Liver (tissue), 9 donors: ENCODE results near the gene NCK2. TPM values are rescaled to one million over a fixed set of nuclear protein-coding genes. Genes with fewer than 3 reads are reported as not detected.

Experiments
- DNase-seq: peaks from one replicate; pipeline ENCODE4 v3.0.0-alpha.2; 2017; ENCODE audit warnings: low spot score
- H3K27ac ChIP-seq, 2 donors: one replicate each; pipeline ENCODE4 v1.7.0; 2013; ENCODE audit warnings: inconsistent platforms in 2 of 2, low read length in 2 of 2, control low read depth in 1 of 2, low read depth in 1 of 2, mild to moderate bottlenecking in 1 of 2
- H3K27me3 ChIP-seq, 4 donors: one replicate each; pipeline versions ENCODE4 v1.6.1 to v1.7.0; 2013; ENCODE audit warnings: low read length in 3 of 4, inconsistent platforms in 1 of 4, mild to moderate bottlenecking in 1 of 4, moderate library complexity in 1 of 4; ENCODE audit not compliant: control insufficient read depth in 4 of 4, insufficient read depth in 4 of 4
- H3K36me3 ChIP-seq, 4 donors: one replicate each; pipeline versions ENCODE4 v1.6.1 to v1.7.0; 2013; ENCODE audit warnings: low read length in 3 of 4, mild to moderate bottlenecking in 3 of 4, low read depth in 1 of 4, moderate library complexity in 1 of 4; ENCODE audit not compliant: control insufficient read depth in 4 of 4, insufficient read depth in 3 of 4
- H3K4me1 ChIP-seq, 4 donors: one replicate each; pipeline versions ENCODE4 v1.6.1 to v1.7.0; 2013; ENCODE audit warnings: low read length in 3 of 4, mild to moderate bottlenecking in 3 of 4, moderate library complexity in 1 of 4; ENCODE audit not compliant: control insufficient read depth in 4 of 4, insufficient read depth in 4 of 4
- H3K4me3 ChIP-seq, 3 donors: one replicate each; pipeline versions ENCODE4 v1.6.1 to v1.7.0; 2013; ENCODE audit warnings: low read length in 3 of 3, control low read depth in 1 of 3, low read depth in 1 of 3, mild to moderate bottlenecking in 1 of 3
- H3K9ac ChIP-seq, 2 donors: one replicate each; pipeline ENCODE4 v1.7.0; 2013; ENCODE audit warnings: low read length in 2 of 2, mild to moderate bottlenecking in 2 of 2, moderate library complexity in 2 of 2, control low read depth in 1 of 2, low read depth in 1 of 2
- H3K9me3 ChIP-seq, 4 donors: one replicate each; pipeline versions ENCODE4 v1.6.1 to v1.7.0; 2013; ENCODE audit warnings: low read length in 3 of 4; ENCODE audit not compliant: control insufficient read depth in 4 of 4
- EGR1 ChIP-seq, 2 donors: IDR thresholded peaks; 2 replicates each; pipeline ENCODE4 v1.6.1; 2016 to 2018; ENCODE audit warnings: antibody characterized with exemption in 2 of 2, low read depth in 2 of 2
- FOXA1 ChIP-seq: IDR thresholded peaks from 2 replicates; pipeline ENCODE4 v1.6.1; 2016; ENCODE audit warnings: antibody characterized with exemption
- FOXA2 ChIP-seq: IDR thresholded peaks from 2 replicates; pipeline ENCODE4 v1.6.1; 2016; ENCODE audit warnings: antibody characterized with exemption
- GABPA ChIP-seq, 2 donors: IDR thresholded peaks in 1 of 2; conservative IDR thresholded peaks in 1 of 2; 2 replicates each; pipeline ENCODE4 v1.6.1; 2016; ENCODE audit warnings: antibody characterized with exemption in 2 of 2, mild to moderate bottlenecking in 1 of 2, moderate library complexity in 1 of 2
- HNF4A ChIP-seq, 2 donors: conservative IDR thresholded peaks; 2 replicates each; pipeline ENCODE4 v1.6.1; 2016; ENCODE audit warnings: antibody characterized with exemption in 2 of 2, mild to moderate bottlenecking in 2 of 2
- HNF4G ChIP-seq: IDR thresholded peaks from 2 replicates; pipeline ENCODE4 v1.6.1; 2016; ENCODE audit warnings: antibody characterized with exemption
- JUND ChIP-seq, 2 donors: IDR thresholded peaks; 2 replicates each; pipeline ENCODE4 v1.6.1; 2016; ENCODE audit warnings: antibody characterized with exemption in 2 of 2
- NR2F2 ChIP-seq: IDR thresholded peaks from 2 replicates; pipeline ENCODE4 v1.6.1; 2016; ENCODE audit warnings: antibody characterized with exemption
- RAD21 ChIP-seq, 2 donors: IDR thresholded peaks; 2 replicates each; pipeline ENCODE4 v1.6.1; 2016; ENCODE audit warnings: antibody characterized with exemption in 2 of 2, mild to moderate bottlenecking in 2 of 2
- RXRA ChIP-seq, 2 donors: IDR thresholded peaks; 2 replicates each; pipeline ENCODE4 v1.6.1; 2017 to 2018; ENCODE audit warnings: antibody characterized with exemption in 2 of 2, mild to moderate bottlenecking in 1 of 2
- SP1 ChIP-seq: IDR thresholded peaks from 2 replicates; pipeline ENCODE4 v1.6.1; 2018; ENCODE audit warnings: antibody characterized with exemption, mild to moderate bottlenecking
- TAF1 ChIP-seq: conservative IDR thresholded peaks from 2 replicates; pipeline ENCODE4 v1.6.1; 2016; ENCODE audit warnings: antibody characterized with exemption, mild to moderate bottlenecking
- YY1 ChIP-seq: IDR thresholded peaks from 2 replicates; pipeline ENCODE4 v1.6.1; 2016; ENCODE audit warnings: antibody characterized with exemption, mild to moderate bottlenecking
- whole genome bisulfite sequencing: extraction: QIAGEN DNeasy Blood & Tissue Kit; methylation state at CpG from one replicate; pipeline ENCODE4 v1.1.7; 2013; 5-methylcytosine and 5-hydroxymethylcytosine counted together
- polyA plus RNA-seq, 2 donors: library from polyadenylated mRNA; stranded (reverse) in 1 of 2; unstranded in 1 of 2; fragments of 200-250 nt in 1 of 2; fragments of >200 nt in 1 of 2; fragmentation: Nextera tagmentation in 1 of 2; extraction: Ambion mirVana in 1 of 2; gene quantifications; one replicate each; pipeline versions ENCODE4 v1.2.1 to v1.2.3, GENCODE V29; 2013 to 2015
- total RNA-seq, 2 donors: library from RNA; depleted of rRNA; stranded (reverse); fragments of >200 nt; gene quantifications; one replicate each; pipeline ENCODE4 v1.2.3, GENCODE V29; 2014
- TF ChIP-seq, protein P1 (sequence below): IDR thresholded peaks from 2 replicates; pipeline ENCODE4 v1.6.1; 2016; ENCODE audit warnings: antibody characterized with exemption
- TF ChIP-seq, protein P2 (sequence below): IDR thresholded peaks from 2 replicates; pipeline ENCODE4 v1.6.1; 2016; ENCODE audit warnings: antibody characterized with exemption
- TF ChIP-seq, protein P3 (sequence below): IDR thresholded peaks from 2 replicates; pipeline ENCODE4 v1.6.1; 2016; ENCODE audit warnings: antibody characterized with exemption, mild to moderate bottlenecking
- TF ChIP-seq, protein P4 (sequence below): fragments of 150-350 bp; IDR thresholded peaks from 2 replicates; pipeline ENCODE4 v1.5.1; 2017; ENCODE audit warnings: improper control_type of control experiment, low read depth, low read length; ENCODE audit not compliant: missing input control
- TF ChIP-seq, protein P5 (sequence below): IDR thresholded peaks from 2 replicates; pipeline ENCODE4 v1.6.1; 2016; ENCODE audit warnings: antibody characterized with exemption
- donor health status: healthy.
- donor health status: healthy.
- donor health status: healthy.
- donor health status: healthy.
- donor health status: healthy.

Gene NCK2
- total and polyA plus RNA-seq, 4 donors, result 3.4 to 15.0 (median 10.7) TPM

DNA sequence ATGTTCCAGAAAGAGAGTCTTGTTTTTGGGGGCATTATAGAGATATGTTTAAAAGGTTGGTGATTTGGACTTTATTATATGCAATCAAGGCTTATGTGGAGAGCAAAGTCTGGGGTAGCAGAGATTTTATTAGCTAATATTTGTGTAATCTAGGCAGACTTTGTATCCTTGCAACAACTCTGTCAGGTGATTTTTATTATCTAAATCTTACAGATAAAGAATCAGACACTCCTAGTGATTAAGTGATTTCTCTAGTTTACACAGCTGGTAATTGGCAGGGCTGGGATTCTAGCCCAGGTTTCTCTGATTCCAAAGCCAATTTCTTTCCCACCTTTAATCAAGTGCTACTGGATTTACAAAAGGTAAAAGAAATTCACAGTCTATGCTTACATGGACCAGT is 33.3 kb upstream of the NCK2 start:
- TF ChIP-seq RXRA (IDR thresholded peaks at IDR 0.05) (peak; percentile 9 to 61), FOXA1 (no peak), HNF4A (conservative IDR thresholded peaks at IDR 0.05) (peak; percentile 96 to 97), SP1 (peak; percentile 50), HNF4G (peak; percentile 85), RAD21 (IDR thresholded peaks at IDR 0.05) (no peak), EGR1 (IDR thresholded peaks at IDR 0.05; ENCODE audit: low read depth in 2 of 2) (no peak), JUND (IDR thresholded peaks at IDR 0.05) (peak in 1 of 2 donors; percentile 55)
- TF ChIP-seq, protein P1, sequence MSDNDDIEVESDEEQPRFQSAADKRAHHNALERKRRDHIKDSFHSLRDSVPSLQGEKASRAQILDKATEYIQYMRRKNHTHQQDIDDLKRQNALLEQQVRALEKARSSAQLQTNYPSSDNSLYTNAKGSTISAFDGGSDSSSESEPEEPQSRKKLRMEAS, result peak; percentile 50
- TF ChIP-seq, protein P2, sequence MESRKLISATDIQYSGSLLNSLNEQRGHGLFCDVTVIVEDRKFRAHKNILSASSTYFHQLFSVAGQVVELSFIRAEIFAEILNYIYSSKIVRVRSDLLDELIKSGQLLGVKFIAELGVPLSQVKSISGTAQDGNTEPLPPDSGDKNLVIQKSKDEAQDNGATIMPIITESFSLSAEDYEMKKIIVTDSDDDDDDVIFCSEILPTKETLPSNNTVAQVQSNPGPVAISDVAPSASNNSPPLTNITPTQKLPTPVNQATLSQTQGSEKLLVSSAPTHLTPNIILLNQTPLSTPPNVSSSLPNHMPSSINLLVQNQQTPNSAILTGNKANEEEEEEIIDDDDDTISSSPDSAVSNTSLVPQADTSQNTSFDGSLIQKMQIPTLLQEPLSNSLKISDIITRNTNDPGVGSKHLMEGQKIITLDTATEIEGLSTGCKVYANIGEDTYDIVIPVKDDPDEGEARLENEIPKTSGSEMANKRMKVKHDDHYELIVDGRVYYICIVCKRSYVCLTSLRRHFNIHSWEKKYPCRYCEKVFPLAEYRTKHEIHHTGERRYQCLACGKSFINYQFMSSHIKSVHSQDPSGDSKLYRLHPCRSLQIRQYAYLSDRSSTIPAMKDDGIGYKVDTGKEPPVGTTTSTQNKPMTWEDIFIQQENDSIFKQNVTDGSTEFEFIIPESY, result peak; percentile 51
- TF ChIP-seq, protein P3, sequence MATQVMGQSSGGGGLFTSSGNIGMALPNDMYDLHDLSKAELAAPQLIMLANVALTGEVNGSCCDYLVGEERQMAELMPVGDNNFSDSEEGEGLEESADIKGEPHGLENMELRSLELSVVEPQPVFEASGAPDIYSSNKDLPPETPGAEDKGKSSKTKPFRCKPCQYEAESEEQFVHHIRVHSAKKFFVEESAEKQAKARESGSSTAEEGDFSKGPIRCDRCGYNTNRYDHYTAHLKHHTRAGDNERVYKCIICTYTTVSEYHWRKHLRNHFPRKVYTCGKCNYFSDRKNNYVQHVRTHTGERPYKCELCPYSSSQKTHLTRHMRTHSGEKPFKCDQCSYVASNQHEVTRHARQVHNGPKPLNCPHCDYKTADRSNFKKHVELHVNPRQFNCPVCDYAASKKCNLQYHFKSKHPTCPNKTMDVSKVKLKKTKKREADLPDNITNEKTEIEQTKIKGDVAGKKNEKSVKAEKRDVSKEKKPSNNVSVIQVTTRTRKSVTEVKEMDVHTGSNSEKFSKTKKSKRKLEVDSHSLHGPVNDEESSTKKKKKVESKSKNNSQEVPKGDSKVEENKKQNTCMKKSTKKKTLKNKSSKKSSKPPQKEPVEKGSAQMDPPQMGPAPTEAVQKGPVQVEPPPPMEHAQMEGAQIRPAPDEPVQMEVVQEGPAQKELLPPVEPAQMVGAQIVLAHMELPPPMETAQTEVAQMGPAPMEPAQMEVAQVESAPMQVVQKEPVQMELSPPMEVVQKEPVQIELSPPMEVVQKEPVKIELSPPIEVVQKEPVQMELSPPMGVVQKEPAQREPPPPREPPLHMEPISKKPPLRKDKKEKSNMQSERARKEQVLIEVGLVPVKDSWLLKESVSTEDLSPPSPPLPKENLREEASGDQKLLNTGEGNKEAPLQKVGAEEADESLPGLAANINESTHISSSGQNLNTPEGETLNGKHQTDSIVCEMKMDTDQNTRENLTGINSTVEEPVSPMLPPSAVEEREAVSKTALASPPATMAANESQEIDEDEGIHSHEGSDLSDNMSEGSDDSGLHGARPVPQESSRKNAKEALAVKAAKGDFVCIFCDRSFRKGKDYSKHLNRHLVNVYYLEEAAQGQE, result peak; percentile 38
- no peaks in the 10 kb centered on the region for H3K36me3 ChIP-seq
- H3K4me1 ChIP-seq, result peaks cover 0 to 10% (median 3%) of the 10 kb centered on the region in 4 donors
- DNase-seq, result no peak
- H3K9me3 ChIP-seq, result no peaks in the 10 kb centered on the region
- peaks cover 0 to 13% (median 3%) of the 10 kb centered on the region in 4 donors for H3K27me3 ChIP-seq
- no peak overlapping the region for H3K4me3 ChIP-seq
- no peak overlapping the region for H3K9ac ChIP-seq
- H3K27ac ChIP-seq, result no peak overlapping the region

DNA sequence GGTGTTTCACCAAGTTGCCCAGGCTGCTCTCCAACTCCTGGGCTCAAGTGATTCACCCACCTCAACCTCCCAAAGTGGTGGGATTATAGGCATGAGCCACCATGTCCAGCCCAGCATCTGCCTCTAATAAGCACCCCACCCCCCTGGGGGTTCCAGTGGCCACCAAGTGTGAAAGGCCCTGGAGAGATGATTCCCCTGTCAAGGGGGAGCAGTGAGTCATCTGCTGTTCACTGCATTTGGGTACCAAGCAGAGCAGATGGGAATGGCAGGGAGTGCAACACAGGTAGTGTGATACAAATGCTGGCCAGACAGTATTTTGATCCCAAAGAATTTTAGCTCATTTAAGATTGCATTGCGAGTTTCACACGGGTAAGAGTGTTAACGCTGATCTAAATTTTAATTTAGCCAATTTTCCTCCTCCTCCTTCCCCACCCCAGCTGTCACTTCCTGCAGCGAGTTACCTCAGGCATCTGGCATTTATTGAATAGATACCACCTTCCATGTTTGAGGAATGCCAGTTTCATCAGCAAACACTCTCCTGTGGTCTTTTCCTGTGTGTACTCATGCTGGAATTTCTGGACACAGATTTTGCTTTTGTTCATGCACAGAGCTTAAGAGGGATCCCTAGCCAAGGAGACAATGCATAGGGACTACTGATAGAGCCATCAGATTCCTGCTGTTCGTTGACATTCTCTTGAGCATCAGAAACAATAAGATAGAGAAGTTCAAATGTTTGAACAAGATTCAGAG is 32.4 kb upstream of the NCK2 start:
- Histone ChIP-seq H3K36me3 (no peaks in the 10 kb centered on the region), H3K27me3 (peaks cover 0 to 18% (median 3%) of the 10 kb centered on the region in 4 donors), H3K4me1 (peaks cover 0 to 10% (median 3%) of the 10 kb centered on the region in 4 donors), H3K4me3 (no peak overlapping the region), H3K9me3 (no peaks in the 10 kb centered on the region), H3K9ac (no peak overlapping the region), H3K27ac (no peak overlapping the region)
- WGBS, result 64% methylated on average over 5 of the region's 5 CpGs
- TF ChIP-seq, protein P4, sequence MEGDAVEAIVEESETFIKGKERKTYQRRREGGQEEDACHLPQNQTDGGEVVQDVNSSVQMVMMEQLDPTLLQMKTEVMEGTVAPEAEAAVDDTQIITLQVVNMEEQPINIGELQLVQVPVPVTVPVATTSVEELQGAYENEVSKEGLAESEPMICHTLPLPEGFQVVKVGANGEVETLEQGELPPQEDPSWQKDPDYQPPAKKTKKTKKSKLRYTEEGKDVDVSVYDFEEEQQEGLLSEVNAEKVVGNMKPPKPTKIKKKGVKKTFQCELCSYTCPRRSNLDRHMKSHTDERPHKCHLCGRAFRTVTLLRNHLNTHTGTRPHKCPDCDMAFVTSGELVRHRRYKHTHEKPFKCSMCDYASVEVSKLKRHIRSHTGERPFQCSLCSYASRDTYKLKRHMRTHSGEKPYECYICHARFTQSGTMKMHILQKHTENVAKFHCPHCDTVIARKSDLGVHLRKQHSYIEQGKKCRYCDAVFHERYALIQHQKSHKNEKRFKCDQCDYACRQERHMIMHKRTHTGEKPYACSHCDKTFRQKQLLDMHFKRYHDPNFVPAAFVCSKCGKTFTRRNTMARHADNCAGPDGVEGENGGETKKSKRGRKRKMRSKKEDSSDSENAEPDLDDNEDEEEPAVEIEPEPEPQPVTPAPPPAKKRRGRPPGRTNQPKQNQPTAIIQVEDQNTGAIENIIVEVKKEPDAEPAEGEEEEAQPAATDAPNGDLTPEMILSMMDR, result no peak
- TF ChIP-seq, protein P5, sequence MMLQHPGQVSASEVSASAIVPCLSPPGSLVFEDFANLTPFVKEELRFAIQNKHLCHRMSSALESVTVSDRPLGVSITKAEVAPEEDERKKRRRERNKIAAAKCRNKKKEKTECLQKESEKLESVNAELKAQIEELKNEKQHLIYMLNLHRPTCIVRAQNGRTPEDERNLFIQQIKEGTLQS, result no peak
- TF ChIP-seq EGR1 (IDR thresholded peaks at IDR 0.05; ENCODE audit: low read depth in 2 of 2) (no peak), TAF1 (no peak), FOXA2 (no peak), NR2F2 (no peak), RAD21 (IDR thresholded peaks at IDR 0.05) (no peak), HNF4G (no peak), YY1 (no peak), GABPA (IDR thresholded peaks at IDR 0.05 in 1 of 2, conservative IDR thresholded peaks at IDR 0.05 in 1 of 2) (no peak), SP1 (no peak)
- no peak for DNase-seq
